Left cardiac atrium (tissue), 4 donors: ENCODE measurements around the gene COMT. TPM values are rescaled to one million over a fixed set of nuclear protein-coding genes. Genes with fewer than 3 reads are reported as not detected.
A peak's percentile ranks its signal among the peaks of the same experiment; 100 is the strongest.

Experiments used
- ATAC-seq, 2 donors: fragments of 200-7000 bp; cut with Tn5 transposase; one replicate each; pipeline ENCODE4 v1.9.1; 2020; ENCODE audit warnings: mild to moderate bottlenecking in 2 of 2, moderate library complexity in 2 of 2
- DNase-seq: peaks from one replicate; pipeline ENCODE4 v3.0.0-alpha.2; 2020
- intact Hi-C, 2 donors: fragments of 100-400 bp; cut with DNase I; formaldehyde crosslinking; loops; one replicate each; pipeline versions ENCODE4 v1.14.1 to v1.15.1; 2022 to 2023
- total RNA-seq, 2 donors: library from RNA; stranded (reverse); fragmentation: NEBNext Ultra II Directional; extraction: Animal tissue kit (Norgen Biotek cat#: 25700); gene quantifications; one replicate each; pipeline ENCODE4 v1.2.1, GENCODE V29; 2021
- donor health status: DM: no; HTN: yes; CAD: no.
- donor health status: DM: no; HTN: yes; CAD: no; lungs with severe emphysema.
- donor health status: DM: yes; HTN: yes; CAD: no.
- donor health status: Dilated cardiomyopathy.

The COMT gene
- total RNA-seq, 2 donors from 2014 or later = 101 to 103 TPM

DNA sequence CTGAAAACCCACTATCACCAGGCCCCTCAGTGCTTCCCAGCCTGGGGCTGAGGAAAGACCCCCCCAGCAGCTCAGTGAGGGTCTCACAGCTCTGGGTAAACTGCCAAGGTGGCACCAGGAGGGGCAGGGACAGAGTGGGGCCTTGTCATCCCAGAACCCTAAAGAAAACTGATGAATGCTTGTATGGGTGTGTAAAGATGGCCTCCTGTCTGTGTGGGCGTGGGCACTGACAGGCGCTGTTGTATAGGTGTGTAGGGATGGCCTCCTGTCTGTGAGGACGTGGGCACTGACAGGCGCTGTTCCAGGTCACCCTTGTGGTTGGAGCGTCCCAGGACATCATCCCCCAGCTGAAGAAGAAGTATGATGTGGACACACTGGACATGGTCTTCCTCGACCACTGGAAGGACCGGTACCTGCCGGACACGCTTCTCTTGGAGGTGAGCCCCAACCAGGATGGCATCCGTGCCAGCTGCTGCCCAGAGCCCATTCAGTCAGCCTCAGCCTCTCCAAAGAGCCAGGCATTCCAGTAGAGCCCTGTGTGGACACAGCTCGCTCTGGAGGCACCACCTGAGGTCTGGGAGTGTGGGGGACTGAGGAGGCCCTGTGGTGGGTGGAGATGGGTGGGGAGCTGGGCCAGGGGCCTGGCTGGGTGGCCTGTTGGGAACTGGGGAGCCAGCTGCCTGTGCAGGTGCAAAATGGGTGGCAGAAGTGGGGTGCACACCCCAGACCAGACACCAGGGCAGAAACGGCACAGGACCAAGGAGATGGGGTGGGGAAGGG lies 22.5 kb downstream of the COMT start:
- DNase-seq = no peak
- intact Hi-C loops = no loop called here
- ATAC-seq = no peak

DNA sequence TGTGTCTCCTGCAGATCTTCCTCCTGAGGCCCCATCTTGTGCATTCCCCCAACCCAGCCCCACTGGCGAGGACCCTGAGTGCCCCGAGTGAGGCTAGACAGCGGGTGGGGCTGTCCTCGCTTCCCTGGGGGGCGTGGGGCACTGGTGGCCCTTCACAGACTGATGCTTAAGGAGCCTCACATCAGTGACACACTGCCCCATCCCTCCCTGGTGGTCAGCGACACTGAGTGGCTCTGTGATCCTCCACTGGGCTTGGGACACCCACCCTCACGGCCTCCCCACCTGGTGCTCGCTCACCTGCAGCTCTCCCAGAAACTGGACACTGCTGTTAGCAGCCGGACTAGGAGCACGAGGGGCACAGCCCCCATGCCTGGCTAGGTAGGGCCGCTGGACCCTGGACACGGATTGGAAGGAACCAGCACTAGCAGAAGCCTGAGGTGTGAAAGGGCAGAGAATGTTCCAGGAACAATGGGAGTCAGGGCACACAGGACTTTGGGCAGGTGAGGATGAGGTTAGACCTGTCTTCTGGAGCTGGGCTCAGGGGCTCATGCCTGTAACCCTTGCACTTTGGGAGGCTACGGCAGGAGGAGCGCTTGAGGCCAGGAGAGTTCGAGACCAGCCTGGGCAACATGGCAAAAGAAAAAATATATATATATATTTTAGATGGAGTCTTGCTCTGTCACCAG lies 23.3 kb downstream of the COMT start:
- ATAC-seq = no peak
- DNase-seq = no peak
- intact Hi-C loops = no loop called here

DNA sequence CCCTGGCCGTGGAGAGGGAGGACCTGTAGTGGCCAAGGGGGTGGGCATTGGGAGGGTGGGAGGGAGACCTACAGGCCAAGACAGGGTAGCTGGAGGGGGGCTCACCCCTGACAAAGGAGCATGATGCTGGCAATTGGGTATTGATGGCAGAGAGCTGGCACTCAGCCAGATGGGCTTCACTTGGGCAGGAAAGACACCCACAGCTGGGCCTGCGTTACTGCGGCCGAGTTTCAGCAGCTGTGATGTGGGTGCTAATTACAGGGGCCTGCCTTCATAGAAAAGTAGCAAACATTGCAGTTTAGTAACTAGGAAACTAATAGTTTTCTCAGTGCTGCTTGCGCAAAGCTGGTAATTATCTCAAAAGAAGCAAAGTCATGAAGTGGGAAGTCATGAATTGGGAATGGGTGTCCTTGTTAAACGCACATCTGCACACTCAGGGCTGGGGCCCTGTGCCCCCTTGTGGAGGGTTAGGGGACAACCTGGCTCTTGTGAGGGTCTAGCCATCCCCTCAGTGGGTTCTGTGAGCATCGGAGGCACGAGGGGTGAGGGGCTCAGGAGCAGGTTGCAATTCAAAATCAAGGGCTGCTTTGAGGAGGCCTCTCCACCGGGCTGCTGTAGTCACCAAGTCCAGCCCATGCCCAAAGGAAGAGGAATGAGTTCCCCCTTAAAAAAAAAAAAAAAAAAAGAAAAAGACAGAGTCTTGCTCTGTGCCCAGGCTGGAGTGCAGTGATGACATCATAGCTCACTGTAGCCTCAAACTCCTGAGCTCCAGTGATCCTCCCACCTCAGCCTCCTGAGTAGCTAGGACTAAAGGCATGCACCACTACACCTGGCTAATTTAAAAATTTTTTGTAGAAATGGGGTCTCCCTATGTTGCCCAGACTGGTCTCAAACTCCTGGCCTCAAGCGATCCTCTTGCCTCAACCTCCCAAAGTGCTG lies 24.5 kb downstream of the COMT start:
- intact Hi-C loops = loop anchor here in 1 of 2 donors (2.0 kb wide), 1 partner anchor 47 kb away; no protein-coding TSS in a partner anchor
- ATAC-seq (no peak), DNase-seq (no peak)

DNA sequence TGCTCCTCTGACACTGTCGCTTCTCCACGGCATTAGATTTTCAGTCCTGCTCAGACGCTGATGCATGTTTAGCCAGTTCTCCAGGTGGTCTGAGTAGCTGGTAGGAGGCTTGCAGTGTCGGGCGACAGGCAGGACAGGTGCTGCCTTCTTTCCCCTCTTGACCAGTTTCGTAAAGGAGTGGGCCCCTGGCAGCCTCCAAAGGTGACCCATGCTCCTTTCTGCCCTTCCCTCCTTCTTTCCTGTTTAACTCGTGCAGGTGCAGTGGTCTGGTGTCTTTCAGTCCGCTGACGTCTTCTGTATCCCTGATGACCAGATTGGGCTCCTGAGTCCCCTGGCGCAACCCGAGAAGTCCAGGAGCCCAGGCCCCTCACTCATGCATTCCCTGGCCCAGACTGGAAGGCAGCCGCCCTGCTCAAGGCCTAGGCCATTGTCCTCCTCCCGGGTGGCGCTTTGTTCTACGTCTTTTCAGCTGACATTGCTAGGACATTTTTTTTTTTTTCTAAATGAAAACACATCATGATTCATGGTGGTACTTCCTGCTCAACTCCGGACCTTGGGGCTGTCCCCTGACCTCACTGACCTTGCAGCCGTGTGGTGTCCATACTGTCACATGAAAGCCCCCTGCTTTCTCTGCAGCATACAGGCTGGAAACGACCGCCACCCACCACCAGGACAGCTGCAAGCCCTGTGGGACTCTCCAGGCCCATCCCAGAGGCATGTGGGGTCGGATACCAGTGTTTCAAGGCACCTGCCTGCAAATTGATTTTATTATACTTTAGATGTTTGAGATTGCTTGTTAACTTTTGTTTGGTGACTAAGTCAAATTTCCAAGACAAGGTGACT lies 25.6 kb downstream of the COMT start:
- DNase-seq = no peak

DNA sequence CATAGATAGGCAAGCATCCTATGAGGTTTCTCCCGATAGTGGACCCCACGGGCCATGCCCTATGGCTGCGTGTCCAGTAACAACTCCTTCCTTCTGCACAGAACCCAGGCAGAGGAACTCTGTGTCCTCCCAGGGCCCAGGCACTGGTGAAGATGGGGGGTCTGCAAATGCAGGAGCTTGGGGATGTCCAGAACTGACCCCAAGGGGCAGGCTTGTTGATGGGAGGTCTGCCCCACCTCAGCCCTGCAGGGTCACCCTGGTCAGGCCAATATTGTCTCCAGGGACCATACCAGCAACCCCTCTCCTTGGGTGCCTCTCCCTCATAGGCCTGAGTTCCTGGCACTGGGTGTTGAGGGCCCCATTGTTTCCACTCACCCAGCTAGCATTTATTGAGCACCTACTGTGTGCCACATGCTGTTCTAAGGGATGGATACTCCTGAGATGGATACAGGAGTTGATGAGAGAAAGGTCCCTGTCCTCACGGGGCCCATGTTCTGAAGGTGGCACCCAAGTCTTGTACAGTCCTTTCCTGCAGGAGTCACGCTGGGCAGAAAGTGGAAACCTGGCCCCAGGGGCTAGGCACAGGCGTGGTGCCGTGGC lies 26.4 kb downstream of the COMT start:
- ATAC-seq (no peak), DNase-seq (no peak)
- intact Hi-C loops = loop anchor here in 1 of 2 donors (2.0 kb wide), 1 partner anchor 45 kb away; no protein-coding TSS in a partner anchor

More for the DNA sequence above, 25.6 kb downstream of the COMT start:
- intact Hi-C loops = loop anchor here in 1 of 2 donors (2.0 kb wide), 1 partner anchor 46 kb away; no protein-coding TSS in a partner anchor
- no peak for ATAC-seq

DNA sequence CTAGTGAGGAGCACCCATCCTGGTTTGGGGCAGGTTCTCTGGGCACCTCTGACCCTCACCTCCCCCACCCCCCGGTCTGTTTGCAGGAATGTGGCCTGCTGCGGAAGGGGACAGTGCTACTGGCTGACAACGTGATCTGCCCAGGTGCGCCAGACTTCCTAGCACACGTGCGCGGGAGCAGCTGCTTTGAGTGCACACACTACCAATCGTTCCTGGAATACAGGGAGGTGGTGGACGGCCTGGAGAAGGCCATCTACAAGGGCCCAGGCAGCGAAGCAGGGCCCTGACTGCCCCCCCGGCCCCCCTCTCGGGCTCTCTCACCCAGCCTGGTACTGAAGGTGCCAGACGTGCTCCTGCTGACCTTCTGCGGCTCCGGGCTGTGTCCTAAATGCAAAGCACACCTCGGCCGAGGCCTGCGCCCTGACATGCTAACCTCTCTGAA lies 26.9 kb downstream of the COMT start:
- intact Hi-C loops = no loop called here
- no peak for DNase-seq
- ATAC-seq = no peak

DNA sequence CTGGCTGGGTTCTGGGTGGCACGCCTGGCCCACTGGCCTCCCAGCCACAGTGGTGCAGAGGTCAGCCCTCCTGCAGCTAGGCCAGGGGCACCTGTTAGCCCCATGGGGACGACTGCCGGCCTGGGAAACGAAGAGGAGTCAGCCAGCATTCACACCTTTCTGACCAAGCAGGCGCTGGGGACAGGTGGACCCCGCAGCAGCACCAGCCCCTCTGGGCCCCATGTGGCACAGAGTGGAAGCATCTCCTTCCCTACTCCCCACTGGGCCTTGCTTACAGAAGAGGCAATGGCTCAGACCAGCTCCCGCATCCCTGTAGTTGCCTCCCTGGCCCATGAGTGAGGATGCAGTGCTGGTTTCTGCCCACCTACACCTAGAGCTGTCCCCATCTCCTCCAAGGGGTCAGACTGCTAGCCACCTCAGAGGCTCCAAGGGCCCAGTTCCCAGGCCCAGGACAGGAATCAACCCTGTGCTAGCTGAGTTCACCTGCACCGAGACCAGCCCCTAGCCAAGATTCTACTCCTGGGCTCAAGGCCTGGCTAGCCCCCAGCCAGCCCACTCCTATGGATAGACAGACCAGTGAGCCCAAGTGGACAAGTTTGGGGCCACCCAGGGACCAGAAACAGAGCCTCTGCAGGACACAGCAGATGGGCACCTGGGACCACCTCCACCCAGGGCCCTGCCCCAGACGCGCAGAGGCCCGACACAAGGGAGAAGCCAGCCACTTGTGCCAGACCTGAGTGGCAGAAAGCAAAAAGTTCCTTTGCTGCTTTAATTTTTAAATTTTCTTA lies 27.8 kb downstream of the COMT start:
- DNase-seq (no peak), ATAC-seq (no peak)
- intact Hi-C loops = no loop called here

DNA sequence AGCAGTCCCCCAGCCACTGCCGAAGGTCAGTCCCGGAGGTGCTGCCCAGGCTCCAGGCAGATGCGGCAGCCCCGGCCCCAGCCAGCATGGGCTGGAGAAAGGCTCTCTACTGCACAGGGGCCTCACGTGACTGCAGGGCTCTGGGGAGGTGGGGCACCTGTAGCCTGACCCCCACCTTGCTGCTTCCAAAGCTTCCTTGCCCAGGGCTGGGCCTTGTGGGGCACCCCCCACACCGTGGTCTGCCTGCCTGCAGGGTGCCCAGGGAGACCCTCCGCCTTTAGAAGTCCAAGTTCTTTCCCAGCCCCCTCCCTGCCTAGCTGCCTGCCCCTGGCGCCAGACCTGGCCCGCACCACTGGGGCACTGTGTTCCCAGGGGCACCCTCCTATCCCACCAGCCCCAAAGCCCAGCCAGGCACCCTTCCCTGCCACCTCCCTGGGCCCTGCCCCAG lies 28.5 kb downstream of the COMT start:
- DNase-seq = no peak
- intact Hi-C loops = loop anchor here (1.0 to 10.0 kb wide), 2 partner anchors 43 to 145 kb away; partner anchors contain the start of genes RANBP1 (in 1 of the 2) and TRMT2A (in 1 of the 2)
- no peak for ATAC-seq

DNA sequence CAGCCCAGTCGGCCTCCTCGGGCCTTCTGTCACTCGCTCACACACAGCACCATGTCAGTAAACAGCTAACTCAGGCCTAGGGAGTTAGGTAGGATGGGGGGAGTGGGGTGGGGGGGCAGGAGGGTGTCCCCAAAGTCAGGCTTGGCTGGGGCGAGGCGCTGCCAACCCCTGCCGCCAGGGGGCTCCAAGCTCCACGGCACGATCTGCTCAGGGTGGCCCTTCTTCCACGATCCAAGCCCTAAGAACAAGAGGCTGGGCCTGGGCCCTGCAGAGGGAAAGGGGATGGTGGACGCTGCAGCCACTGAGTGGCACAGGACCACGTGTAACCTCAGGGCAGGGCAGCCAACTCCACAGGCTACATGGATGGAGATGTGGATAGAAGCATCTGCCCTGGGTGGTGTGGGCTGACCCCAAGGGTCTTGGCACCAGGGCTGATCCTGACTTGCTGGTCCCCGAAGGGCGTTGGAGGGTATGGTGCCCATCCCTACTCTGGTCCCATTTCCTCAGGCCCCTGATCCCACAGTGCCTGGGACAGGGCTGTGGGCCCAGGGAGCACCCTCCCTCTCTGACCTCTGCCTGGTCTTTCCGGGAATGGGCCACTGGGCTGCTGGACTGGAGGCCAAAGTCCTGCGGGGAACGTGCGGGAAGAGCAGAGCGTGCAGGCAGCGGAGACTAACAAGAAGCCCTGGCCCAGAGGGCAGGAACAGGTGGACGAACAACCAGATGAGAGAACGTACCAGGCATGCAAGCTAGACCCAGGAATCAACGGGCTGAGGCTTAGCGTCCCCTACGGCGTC lies 29.1 kb downstream of the COMT start:
- DNase-seq (peak; percentile 74), ATAC-seq (peak; percentile 61 to 81)
- intact Hi-C loops = loop anchor here (1.0 to 10.0 kb wide), 2 partner anchors 43 to 144 kb away; partner anchors contain the start of genes RANBP1 (in 1 of the 2) and TRMT2A (in 1 of the 2)

DNA sequence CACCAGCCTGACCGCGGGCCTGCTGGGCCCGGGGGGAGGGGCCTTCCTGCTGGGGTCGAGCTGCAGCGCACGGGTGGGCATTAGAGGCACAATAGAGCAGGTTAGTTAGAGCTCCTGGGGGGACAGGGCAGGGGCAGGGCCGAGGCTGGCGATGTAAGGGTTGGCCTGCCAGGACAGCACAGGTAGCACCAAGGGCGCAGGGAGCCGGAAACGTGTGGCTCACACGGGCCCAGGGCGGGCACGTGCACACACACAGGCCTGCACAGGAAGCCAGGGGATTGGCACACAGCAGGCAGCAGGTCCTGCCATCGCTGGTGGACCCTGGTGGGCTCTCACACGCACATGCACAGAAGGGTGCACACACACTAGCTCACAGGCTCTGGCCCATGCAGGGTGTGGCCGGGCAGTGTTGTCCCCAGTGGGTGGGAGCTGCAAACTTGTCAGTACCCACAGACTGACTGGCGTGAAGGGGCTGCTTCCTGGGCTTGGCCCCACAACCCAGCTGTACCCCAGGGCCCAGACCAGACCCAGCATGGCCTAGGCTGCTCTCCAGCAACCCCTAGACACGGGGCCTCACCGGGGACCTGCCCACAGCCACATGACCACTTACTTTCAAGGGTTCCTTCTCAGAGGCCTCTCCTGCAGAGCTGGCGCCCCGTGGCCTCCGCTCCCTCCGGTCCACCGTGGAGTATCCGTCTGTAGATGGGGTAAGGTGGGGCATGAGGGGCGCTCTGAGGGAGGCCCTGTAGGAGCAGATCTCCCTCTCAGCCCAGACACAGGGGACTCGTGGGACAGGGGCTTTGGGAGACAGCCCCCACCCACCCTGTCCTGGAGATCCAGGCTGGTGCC lies 29.9 kb downstream of the COMT start:
- ATAC-seq = peak in 1 of 2 donors; percentile 2
- DNase-seq = no peak
- intact Hi-C loops = loop anchor here in 1 of 2 donors (10.0 kb wide), 1 partner anchor 143 kb away; the partner anchor contains the start of genes RANBP1 and TRMT2A

DNA sequence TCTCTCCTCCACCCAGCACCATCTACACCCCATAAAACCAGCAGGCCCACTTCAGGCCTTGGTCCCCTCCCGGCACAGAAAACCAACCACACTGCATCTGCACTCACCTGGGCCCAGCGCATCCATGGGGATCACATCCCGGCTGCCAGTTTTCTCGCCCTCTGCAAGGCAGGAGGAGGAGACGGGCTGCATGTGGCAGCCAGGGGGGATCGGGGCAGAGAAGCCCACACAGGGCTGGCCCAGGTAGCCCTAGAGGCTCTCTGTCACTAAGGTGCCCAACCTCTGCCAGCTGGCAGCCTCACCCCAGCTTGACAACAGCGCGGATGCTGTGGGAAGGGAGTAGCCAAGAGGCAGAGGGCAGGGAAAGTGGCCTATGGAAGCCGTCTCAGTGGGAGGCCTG lies 30.7 kb downstream of the COMT start:
- no peak for DNase-seq
- intact Hi-C loops = loop anchor here in 1 of 2 donors (10.0 kb wide), 1 partner anchor 143 kb away; the partner anchor contains the start of genes RANBP1 and TRMT2A
- no peak for ATAC-seq

DNA sequence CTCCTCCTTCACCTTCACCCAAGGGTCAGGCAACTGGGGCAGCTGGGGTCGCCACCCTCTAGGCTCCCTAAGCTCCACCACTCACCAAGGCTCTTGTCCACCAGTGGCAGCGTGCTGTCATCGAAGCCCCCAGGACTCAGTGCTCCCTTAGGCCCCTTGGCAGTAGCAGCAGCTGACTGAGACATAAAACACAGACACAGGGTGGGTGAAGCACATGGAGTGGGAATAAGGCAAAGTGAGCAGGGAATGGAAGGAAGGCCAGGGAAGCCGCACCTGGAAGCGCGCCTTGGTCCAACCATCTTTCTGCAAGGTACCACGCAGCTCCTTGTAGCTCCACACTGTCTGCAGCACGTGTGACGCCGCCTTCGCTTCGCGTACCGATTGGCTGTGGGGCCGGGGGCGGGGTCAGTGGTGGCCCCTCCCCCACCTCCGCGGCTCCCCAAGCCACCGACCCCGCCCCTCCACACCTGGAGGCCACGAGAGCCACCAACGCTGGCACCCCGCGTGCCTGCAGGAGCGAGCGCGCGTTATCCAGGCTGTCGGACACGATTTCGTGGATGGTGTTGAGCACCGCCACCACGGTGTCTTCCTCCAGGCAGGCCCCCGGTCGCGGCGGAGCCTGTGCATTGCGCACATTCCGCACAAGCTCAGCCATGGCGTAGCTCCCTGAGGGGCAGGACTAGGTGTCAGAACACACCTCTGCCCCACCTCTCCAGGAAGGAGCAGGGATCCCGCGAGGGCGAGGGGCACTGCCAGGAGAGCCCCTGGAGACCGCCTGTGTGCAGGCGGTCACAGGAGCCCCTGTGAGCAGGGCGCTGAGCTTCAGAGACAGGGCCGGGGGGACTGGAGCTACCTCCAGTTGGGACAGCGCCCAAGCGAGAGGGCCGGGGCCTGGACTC lies 31.3 kb downstream of the COMT start:
- intact Hi-C loops = loop anchor here in 1 of 2 donors (10.0 kb wide), 1 partner anchor 142 kb away; the partner anchor contains the start of genes RANBP1 and TRMT2A
- no peak for DNase-seq

DNA sequence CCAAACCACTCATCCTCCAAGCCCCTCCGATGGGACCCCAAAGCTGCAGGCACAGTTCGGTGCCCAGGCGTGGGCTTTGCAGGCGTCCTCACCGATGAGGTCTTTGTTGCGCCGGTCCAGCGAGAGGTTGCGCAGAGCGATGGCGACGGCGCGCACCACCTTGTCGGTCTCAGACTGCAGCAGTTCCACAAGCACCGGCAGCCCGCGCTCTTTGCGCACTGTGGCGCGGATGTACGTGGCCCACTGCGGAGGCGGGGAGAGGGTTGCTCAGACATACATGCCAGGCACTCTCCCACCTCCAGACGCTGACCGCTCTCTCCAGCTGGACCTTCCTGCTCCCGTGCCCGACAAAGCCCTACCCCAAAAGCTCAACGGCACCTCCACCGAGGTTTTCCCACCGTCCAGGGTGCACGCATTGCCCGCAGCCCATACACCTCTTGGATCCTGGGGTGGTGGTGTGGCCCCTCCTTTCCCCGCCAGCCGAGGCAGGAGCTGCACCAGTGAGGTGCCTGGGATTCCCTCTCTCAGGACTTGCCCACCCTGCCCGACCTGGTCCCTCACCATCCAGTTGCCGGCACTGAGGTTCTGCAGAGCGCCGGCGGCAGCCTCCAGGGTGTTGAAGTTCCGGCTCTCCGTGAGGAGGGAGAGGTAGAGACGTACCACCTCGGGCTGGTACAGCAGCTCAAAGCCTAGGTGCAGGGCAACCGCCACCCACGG lies 32.1 kb downstream of the COMT start:
- no peak for DNase-seq
- intact Hi-C loops = loop anchor here in 1 of 2 donors (10.0 kb wide), 1 partner anchor 141 kb away; the partner anchor contains the start of genes RANBP1 and TRMT2A
- ATAC-seq = no peak

More for the DNA sequence above, 31.3 kb downstream of the COMT start:
- no peak for ATAC-seq
